NCI-H187 (cell line): ENCODE data around the gene PPP2R1A.
"Not testable (repeated sequence)": the region's sequence is repeated elsewhere in the genome, so short reads cannot be mapped to it uniquely, and the experiment has no call there.

Experiments
- DNase-seq, 2 experiments: peaks; one replicate each; lab custom pipeline; 2025; lab: John Stamatoyannopoulos, UW

Gene PPP2R1A

DNA sequence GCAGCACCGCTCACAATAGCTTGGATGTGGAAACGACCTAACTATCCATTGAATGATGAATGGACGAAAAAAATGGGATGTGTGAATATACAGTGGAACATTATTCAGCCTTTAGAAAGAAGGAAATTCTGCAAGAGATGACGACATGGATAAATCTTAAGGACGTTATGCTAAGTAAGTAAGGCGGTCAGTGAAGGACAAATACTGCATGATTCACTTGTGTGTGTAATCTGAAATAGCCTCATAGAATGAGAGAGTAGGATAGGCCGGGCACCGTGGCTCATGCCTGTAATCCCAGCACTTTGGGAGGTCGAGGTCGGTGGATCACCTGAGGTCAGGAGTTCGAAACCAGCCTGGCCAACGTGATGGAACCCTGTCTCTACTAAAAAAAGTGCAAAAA, 54.2 kb downstream of the PPP2R1A start:
- DNase-seq = no peak

DNA sequence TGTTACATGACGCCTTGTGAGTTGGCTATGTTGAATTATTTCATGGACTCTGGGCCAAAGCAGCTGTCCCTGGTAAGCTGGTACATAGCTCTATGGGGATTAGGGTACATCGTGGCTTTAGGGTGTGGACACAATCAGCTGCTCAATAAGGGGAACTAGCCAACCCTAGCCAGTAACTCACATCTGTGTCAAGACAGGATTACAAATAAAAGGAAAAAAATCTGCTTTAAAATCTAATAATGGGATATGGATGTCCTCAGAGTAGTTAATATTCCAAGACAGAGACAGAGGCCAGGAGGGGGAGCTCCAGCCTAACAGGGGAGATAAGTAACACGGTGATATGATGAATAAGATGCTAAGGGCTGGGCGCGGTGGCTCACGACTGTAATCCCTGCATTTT, 58.4 kb downstream of the PPP2R1A start:
- peak; percentile 21 to 31 for DNase-seq

DNA sequence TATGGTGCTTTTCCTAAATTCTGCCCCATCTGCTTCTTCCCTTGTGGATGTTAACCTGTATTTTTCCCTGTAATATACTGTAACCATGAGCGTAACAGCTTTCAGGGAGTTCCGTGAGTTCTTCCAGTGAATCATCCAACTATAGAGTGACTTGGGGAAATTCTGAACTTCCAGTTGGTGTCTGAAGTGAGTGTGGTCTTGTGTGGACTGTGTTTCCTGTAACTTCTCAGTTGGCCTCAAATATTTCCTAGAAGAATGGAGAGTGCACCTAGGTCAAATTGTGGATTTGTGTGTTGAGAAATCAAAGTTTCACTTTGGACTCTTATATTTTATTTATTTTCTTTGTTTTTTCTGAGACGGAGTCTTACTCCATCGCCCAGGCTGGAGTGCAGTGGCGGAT, 68.6 kb downstream of the PPP2R1A start:
- no peak for DNase-seq

GRCh38 chr19:52265556-52265955, 75.7 kb downstream of the PPP2R1A start:
- DNase-seq = not testable (repeated sequence)

GRCh38 chr19:52269338-52270261, 79.7 kb downstream of the PPP2R1A start, which contains the start of gene ZNF766:
Gene ZNF766, plus strand, starts transcription at chr19:52269587. Its CDS starts 27 bp downstream, at chr19:52269614.
- DNase-seq = peak; percentile 94

DNA sequence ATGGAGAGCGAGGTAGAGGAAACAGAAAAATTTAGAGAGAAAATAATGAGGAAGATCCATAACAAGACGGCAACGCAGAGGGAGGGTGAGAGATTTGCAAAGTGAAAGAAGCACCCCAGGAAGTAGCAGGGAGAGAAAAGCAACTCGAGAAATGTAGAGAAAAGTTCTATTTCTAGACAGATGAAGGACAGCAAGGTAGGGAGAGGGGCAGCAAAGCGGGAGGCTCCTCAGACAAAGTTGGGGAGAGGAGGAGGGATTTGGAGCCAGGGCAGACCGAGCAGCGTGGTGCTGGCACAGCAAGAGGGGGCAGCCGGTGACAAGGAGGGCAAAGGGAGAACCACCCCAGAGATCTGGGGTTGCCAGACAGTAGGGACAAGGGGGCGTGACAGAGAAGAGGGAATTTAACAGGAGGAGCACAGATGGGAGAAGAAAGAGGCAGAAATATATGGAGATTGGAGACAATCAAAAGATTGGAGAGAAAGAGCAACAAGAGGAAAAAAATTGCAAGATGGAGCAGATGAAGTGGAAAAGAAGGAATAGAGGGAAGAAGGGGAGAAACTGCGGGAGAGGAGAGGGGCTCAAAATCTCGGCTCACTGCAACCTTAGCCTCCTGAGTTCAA, 80.5 kb downstream of the PPP2R1A start:
- DNase-seq = no peak

- no peak for DNase-seq
Measured at GRCh38 chr19:52273301-52273700, 83.4 kb downstream of the PPP2R1A start.

DNA sequence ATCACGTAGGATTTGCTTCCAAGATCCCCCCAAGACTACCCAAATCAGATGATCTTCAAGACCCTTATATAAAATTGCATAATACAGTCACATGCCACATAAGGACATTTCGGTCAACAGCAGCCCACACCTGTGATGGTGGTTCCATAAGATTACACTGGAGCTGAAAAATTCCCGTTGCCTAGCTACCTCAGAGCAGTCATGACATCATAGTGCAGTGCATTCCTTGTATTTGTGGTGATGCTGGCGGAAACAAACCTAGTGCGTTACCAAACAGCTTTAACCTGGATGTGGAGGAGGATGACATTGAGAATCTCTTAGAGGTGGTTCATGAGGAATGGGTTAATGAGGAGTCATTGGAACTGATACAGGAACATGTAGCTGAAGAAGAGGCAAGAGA, 84.3 kb downstream of the PPP2R1A start:
- DNase-seq = no peak

DNA sequence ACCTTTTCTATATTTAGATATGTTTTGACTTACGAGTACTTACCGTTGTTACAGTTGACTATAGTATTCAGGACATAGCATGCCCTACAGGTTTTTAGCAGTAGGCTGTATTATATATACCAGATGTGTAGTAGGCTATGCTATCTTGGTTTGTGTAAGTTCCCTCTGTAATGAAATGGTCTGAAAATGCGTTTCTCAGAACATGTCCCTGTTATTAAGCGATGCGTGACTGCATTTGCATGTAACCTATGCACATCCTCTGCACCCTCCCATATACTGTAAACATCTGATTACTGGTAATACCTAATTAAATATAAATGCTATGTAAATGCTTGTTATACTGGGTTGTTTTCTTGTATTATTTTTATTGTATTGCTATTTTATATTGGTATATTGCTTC, 86.1 kb downstream of the PPP2R1A start:
- DNase-seq = no peak

GRCh38 chr19:52277471-52277870, 87.6 kb downstream of the PPP2R1A start:
- no peak for DNase-seq
